Spleen (tissue), 7 donors: Measurements from ENCODE around the gene URB1.

Source experiments
- POLR2A ChIP-seq, 3 donors: fragments of 450-650 bp; IDR thresholded peaks; one replicate each; pipeline ENCODE4 v1.5.1; 2017; ENCODE audit warnings: antibody characterized with exemption in 3 of 3, mild to moderate bottlenecking in 1 of 3
- POLR2AphosphoS5 ChIP-seq, 3 donors: sonication (generic); formaldehyde crosslinking; IDR thresholded peaks; one replicate each; pipeline ENCODE4 v1.5.1; 2017; ENCODE audit warnings: antibody characterized with exemption in 3 of 3
- TF ChIP-seq, protein P1 (sequence below), 11 experiments: fragments of 200-600 bp in 7 of 11; fragments of 450-650 bp in 4 of 11; sonication (generic) in 4 of 11; IDR thresholded peaks in 8 of 11; conservative IDR thresholded peaks in 3 of 11; 1 replicate in 7 of 11; 2 replicates in 4 of 11; pipeline versions ENCODE4 v1.4.0 to v1.8.0; 2016 to 2021; ENCODE audit warnings: antibody characterized with exemption in 11 of 11, inconsistent platforms in 4 of 11, mild to moderate bottlenecking in 1 of 11
- donor health status: DM: no; HTN: no; CAD: no; lungs with moderate emphysema.
- donor health status: DM: no; HTN: no; CAD: no.
- donor health status: DM: no; HTN: no; CAD: no.

DNA sequence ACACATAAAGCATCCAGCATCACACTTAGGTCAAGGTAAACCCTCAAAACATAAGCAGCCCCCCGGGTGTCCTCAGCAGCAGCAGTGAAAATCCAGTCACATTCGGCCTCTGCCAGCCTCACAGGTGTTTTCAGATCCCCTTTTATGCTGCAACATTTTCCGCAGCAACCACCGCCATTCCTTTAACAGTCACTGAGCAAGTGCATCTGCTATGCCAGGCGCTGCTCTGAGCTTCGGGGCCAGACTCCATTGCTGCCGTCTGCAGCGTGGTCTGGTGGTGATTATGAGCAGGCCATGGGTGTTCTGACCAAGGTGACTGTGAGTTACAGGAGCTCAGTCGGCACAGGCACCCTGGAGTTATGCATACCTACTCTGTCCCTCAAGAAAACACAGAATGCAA, 4.5 kb downstream of the URB1 start:
- no peak for TF ChIP-seq POLR2A (IDR thresholded peaks at IDR 0.05)
- TF ChIP-seq, protein P1, sequence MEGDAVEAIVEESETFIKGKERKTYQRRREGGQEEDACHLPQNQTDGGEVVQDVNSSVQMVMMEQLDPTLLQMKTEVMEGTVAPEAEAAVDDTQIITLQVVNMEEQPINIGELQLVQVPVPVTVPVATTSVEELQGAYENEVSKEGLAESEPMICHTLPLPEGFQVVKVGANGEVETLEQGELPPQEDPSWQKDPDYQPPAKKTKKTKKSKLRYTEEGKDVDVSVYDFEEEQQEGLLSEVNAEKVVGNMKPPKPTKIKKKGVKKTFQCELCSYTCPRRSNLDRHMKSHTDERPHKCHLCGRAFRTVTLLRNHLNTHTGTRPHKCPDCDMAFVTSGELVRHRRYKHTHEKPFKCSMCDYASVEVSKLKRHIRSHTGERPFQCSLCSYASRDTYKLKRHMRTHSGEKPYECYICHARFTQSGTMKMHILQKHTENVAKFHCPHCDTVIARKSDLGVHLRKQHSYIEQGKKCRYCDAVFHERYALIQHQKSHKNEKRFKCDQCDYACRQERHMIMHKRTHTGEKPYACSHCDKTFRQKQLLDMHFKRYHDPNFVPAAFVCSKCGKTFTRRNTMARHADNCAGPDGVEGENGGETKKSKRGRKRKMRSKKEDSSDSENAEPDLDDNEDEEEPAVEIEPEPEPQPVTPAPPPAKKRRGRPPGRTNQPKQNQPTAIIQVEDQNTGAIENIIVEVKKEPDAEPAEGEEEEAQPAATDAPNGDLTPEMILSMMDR (IDR thresholded peaks at IDR 0.05 in 8 of 11, conservative IDR thresholded peaks at IDR 0.05 in 3 of 11): no peak
- no peak for TF ChIP-seq POLR2AphosphoS5 (IDR thresholded peaks at IDR 0.05)
